Measurements from ENCODE around the gene SRPX.

GRCh38 chrX:38225093-38225492, 4.4 kb upstream of the SRPX start:
- TF ChIP-seq CTCF (IDR thresholded peaks at IDR 0.05) (no peak), EZH2 (IDR thresholded peaks at IDR 0.05; ENCODE audit: borderline replicate concordance, insufficient read depth, low read depth, low read length, poor library complexity, severe bottlenecking) (no peak)

All from B cell (primary cell).